Ovary (tissue), 9 donors: ENCODE results near the gene NELFCD. TPM values are rescaled to one million over a fixed set of nuclear protein-coding genes. Genes with fewer than 3 reads are reported as not detected.
"Not testable (repeated sequence)": the region's sequence is repeated elsewhere in the genome, so short reads cannot be mapped to it uniquely, and the experiment has no call there.

Experiments used
- DNase-seq, 5 donors: peaks; one replicate each; pipeline ENCODE4 v3.0.0-alpha.2; 2019 to 2020
- H3K27ac ChIP-seq, 2 donors: fragments of 200-600 bp; one replicate each; pipeline versions ENCODE4 v1.5.1 to v1.8.0; 2019 to 2022
- H3K27me3 ChIP-seq: fragments of 200-600 bp; one replicate; pipeline ENCODE4 v1.8.0; 2022
- H3K36me3 ChIP-seq: fragments of 200-600 bp; sonication (generic); one replicate; pipeline ENCODE4 v1.5.1; 2019
- H3K4me1 ChIP-seq: one replicate; pipeline ENCODE4 v1.8.1; 2013; ENCODE audit warnings: mild to moderate bottlenecking, moderate library complexity; ENCODE audit not compliant: insufficient read depth
- H3K4me3 ChIP-seq: fragments of 200-600 bp; sonication (generic); one replicate; pipeline ENCODE4 v1.5.1; 2017
- H3K9me3 ChIP-seq, 2 donors: fragments of 200-600 bp in 1 of 2; sonication (generic) in 1 of 2; one replicate each; pipeline versions ENCODE4 v1.5.1 to v1.8.1; 2013 to 2019; ENCODE audit warnings: mild to moderate bottlenecking in 1 of 2, moderate library complexity in 1 of 2
- EP300 ChIP-seq: sonication (generic); formaldehyde crosslinking; IDR thresholded peaks from one replicate; pipeline ENCODE4 v1.6.1; 2017; ENCODE audit warnings: antibody characterized with exemption
- POLR2A ChIP-seq: fragments of 450-650 bp; IDR thresholded peaks from one replicate; pipeline ENCODE4 v1.6.1; 2017; ENCODE audit warnings: antibody characterized with exemption, mild to moderate bottlenecking, moderate library complexity
- WGBS, 3 donors: extraction: QIAGEN DNeasy Blood & Tissue Kit in 1 of 3; methylation state at CpG; one replicate each; pipeline versions ENCODE4 v1.1.5 to v1.1.7; 2013 to 2017; 5-methylcytosine and 5-hydroxymethylcytosine counted together
- intact Hi-C, 4 donors: fragments of 100-400 bp; cut with DNase I; formaldehyde crosslinking; loops; one replicate each; pipeline versions ENCODE4 v1.11.0 to v1.15.1; 2022 to 2023
- polyA plus RNA-seq, 2 donors: library from polyadenylated mRNA; stranded (reverse); fragments of 200-250 nt in 1 of 2; fragments of 350-450 nt in 1 of 2; fragmentation: Illumina TruSeq in 1 of 2; extraction: RNeasy Lipid Tissue Mini Kit (QIAGEN cat#74804) in 1 of 2; gene quantifications; one replicate each; pipeline ENCODE4 v1.2.3, GENCODE V29; 2013 to 2014
- total RNA-seq, 7 donors: library from RNA; depleted of rRNA in 2 of 7; stranded (reverse); fragments of >200 nt in 2 of 7; fragmentation: NEBNext Ultra II Directional in 3 of 7; extraction: Animal tissue kit (Norgen Biotek cat#: 25700) in 3 of 7; gene quantifications; one replicate each; pipeline versions ENCODE4 v1.1.0 to v1.2.4, GENCODE V29; 2016 to 2023
- TF ChIP-seq, protein P1 (sequence below), 3 donors: fragments of 450-650 bp in 2 of 3; fragments of 200-600 bp in 1 of 3; IDR thresholded peaks; one replicate each; pipeline versions ENCODE4 v1.5.1 to v1.8.0; 2016 to 2022; ENCODE audit warnings: antibody characterized with exemption in 3 of 3, mild to moderate bottlenecking in 1 of 3
- donor health status: DM: no; HTN: no; CAD: no; lungs with moderate emphysema.
- donor health status: DM: no; HTN: no; CAD: no.
- donor health status: Bipolar disorder and iron deficiency.
- donor health status: DM: yes; HTN: yes; CAD: no.
- donor health status: DM: no; HTN: no; CAD: no.
- donor health status: DM: yes; HTN: yes; CAD: no.

NELFCD gene
- total and polyA plus RNA-seq, 9 donors: 36.7 to 74.9 (median 59.4) TPM

DNA sequence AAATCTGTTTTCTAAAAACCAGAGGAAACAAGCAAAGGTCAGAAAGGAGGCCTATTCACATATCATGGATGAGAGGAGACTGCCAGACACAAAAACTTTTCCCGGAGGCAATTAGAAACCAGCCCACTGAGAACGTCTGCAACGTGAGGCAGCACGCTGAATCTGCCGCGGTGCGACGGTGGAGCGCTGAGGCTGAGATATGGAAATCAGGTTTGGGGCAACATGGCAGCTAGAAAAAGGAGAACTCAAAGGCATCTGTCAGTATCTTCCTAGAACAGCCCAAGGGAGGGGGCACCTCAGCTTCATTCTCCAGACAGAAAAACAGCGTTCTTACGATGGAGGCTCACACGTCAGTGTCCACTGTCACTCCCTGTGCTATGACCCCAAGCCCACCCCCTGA is 56.3 kb downstream of the NELFCD start:
- intact Hi-C loops: no loop called here
- WGBS, 3 donors: 91 to 93% (median 92%) methylated on average over 12 of the region's 12 CpGs

DNA sequence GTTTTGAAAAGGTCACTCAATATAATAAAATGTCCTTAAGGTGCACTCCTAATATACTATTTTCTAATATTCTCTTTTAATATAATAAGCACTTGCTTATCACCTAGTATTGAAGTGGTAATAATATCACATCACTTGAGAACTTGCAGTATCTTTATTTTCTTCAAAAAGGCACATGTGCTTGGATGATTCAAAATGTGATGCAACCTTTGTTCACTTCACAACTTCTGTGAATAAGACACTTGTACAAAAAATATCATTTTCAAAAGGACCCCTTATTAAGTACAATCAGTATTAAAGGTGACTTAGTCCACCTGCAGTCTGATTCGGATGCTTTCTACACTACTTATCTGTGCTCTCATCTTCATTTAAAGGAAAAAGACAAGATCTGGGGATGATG is 58.2 kb downstream of the NELFCD start:
- no peaks in the 10 kb centered on the region for H3K36me3 ChIP-seq
- intact Hi-C loops: no loop called here
- no peaks in the 10 kb centered on the region for H3K9me3 ChIP-seq
- no peak for TF ChIP-seq POLR2A
- H3K4me1 ChIP-seq: peaks cover 8% of the 10 kb centered on the region
- H3K4me3 ChIP-seq: no peak overlapping the region
- WGBS, 3 donors: 80 to 86% (median 81%) methylated on average over 1 of the region's 1 CpG
- no peaks in the 10 kb centered on the region for H3K27me3 ChIP-seq
- H3K27ac ChIP-seq: no peak overlapping the region
- DNase-seq: no peak

More for the DNA sequence above, 56.3 kb downstream of the NELFCD start:
- no peak overlapping the region for H3K4me3 ChIP-seq
- H3K9me3 ChIP-seq: no peaks in the 10 kb centered on the region
- H3K4me1 ChIP-seq: peaks cover 5% of the 10 kb centered on the region
- no peak for TF ChIP-seq POLR2A
- TF ChIP-seq, protein P1, sequence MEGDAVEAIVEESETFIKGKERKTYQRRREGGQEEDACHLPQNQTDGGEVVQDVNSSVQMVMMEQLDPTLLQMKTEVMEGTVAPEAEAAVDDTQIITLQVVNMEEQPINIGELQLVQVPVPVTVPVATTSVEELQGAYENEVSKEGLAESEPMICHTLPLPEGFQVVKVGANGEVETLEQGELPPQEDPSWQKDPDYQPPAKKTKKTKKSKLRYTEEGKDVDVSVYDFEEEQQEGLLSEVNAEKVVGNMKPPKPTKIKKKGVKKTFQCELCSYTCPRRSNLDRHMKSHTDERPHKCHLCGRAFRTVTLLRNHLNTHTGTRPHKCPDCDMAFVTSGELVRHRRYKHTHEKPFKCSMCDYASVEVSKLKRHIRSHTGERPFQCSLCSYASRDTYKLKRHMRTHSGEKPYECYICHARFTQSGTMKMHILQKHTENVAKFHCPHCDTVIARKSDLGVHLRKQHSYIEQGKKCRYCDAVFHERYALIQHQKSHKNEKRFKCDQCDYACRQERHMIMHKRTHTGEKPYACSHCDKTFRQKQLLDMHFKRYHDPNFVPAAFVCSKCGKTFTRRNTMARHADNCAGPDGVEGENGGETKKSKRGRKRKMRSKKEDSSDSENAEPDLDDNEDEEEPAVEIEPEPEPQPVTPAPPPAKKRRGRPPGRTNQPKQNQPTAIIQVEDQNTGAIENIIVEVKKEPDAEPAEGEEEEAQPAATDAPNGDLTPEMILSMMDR (IDR thresholded peaks at IDR 0.05): no peak
- no peak for TF ChIP-seq EP300
- no peak for DNase-seq
- no peaks in the 10 kb centered on the region for H3K27me3 ChIP-seq
- H3K27ac ChIP-seq: no peak overlapping the region
- H3K36me3 ChIP-seq: no peaks in the 10 kb centered on the region

DNA sequence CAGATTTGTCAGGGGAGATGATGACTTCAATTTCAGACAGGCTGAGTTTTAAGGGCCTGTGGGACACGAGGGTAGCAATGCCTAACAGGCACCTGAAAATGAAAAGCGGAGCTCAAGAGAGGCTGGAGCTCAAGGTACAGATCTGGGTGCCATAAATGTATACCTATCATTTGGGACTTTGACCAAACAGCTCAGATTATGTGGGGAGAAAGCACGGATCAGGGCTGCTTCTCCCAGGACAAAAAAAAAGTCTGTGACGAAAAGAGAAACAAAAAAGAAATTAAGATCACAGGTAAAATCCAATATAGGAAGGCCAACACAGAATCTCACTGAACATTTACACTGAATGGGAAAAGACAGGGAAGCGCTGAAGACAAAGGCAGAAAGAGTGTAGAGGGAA is 59.6 kb downstream of the NELFCD start:
- Histone ChIP-seq H3K4me3 (no peak overlapping the region), H3K4me1 (peaks cover 8% of the 10 kb centered on the region), H3K27ac (no peak overlapping the region), H3K9me3 (no peaks in the 10 kb centered on the region), H3K27me3 (no peaks in the 10 kb centered on the region), H3K36me3 (no peaks in the 10 kb centered on the region)
- DNase-seq: no peak
- intact Hi-C loops: loop anchor here in 2 of 4 donors (5.0 to 10.0 kb wide), 3 partner anchors 63 to 166 kb away; no protein-coding TSS in a partner anchor
- TF ChIP-seq POLR2A: no peak
- TF ChIP-seq EP300: no peak
- TF ChIP-seq, protein P1 (IDR thresholded peaks at IDR 0.05): no peak
- WGBS, 3 donors: 86 to 91% (median 86%) methylated on average over 5 of the region's 5 CpGs

DNA sequence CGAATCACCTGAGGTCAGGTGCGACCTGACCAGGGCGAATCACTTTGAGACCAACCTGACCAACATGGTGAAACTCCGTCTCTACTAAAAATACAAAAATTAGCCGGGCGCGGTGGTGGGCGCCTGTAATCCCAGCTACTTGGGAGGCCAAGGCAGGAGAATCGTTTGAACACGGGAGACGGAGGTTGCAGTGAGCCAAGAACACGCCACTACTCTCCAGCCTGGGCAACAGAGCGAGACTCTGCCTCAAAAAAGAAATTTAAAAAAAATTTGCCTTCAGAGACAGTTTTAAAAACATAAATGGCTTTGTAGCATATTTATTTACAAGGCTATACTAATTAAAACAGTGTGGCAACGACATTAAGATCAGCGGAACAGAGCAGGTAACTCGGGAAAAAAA is 60.4 kb downstream of the NELFCD start:
- not testable (repeated sequence) for H3K9me3 ChIP-seq, H3K27ac ChIP-seq, H3K4me1 ChIP-seq, DNase-seq, H3K27me3 ChIP-seq, H3K4me3 ChIP-seq, H3K36me3 ChIP-seq
- 89 to 91% (median 90%) methylated on average over 16 of the region's 16 CpGs for WGBS, 3 donors
- intact Hi-C loops: loop anchor here in 2 of 4 donors (5.0 to 10.0 kb wide), 3 partner anchors 64 to 167 kb away; no protein-coding TSS in a partner anchor

DNA sequence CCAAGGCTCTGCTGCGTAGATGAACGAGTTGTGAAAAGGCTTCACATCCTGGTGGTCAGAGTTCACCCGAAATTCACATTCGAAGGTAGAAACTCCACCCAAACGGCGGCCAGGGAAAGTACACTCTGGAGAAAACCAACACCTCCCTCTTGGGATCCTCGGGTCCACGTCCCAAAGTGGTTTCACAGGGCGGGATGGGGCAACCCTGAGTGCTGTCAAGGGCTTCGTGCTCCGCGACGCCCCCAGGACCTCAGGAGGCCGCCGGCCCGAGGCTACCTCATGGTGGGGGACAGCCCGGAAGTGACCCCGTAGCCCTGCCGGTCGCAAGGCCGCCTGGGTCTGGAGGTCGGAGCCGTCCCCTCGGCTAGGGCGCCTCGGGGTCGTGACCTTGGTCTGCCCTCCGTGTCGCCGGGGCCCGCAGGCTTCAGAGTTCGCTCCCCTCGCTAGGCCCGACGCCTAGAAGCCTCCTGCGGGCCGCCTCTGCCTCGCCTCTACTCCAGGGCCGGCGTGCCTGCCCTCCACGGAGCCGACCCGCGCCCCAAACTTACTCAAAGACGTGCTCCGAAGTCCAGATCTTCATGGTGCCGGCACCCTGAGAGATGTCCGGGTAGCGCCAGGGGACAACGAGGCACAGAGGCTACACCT is 61.2 kb downstream of the NELFCD start, which contains the start of gene PRELID3B:
TSS of gene PRELID3B (minus strand) at position 636 of the 645 bp plus-strand sequence. CDS start at position 580, 56 bp downstream.
- H3K4me1 ChIP-seq: peaks cover 8% of the 10 kb centered on the region
- TF ChIP-seq POLR2A (peak; percentile 25), EP300 (no peak)
- TF ChIP-seq, protein P1 (IDR thresholded peaks at IDR 0.05): no peak
- peak within 1 kb of the TSS in 1 of 2 donors; percentile 69 for H3K27ac ChIP-seq
- intact Hi-C loops: loop anchor here in 2 of 4 donors (5.0 to 10.0 kb wide), 3 partner anchors 65 to 167 kb away; no protein-coding TSS in a partner anchor
- peak within 1 kb of the TSS; percentile 94 for H3K4me3 ChIP-seq
- no peaks in the 10 kb centered on the region for H3K36me3 ChIP-seq
- no peaks in the 10 kb centered on the region for H3K27me3 ChIP-seq
- H3K9me3 ChIP-seq: no peaks in the 10 kb centered on the region
- WGBS, 3 donors: 0 to 1% (median 1%) methylated on average over 30 to 50 of the region's 50 CpGs
- peak in 1 of 5 donors; percentile 37 for DNase-seq
